NCI-H187 (cell line): ENCODE results near the gene TAS1R1.

Experiments
- DNase-seq, 2 experiments: peaks; one replicate each; lab custom pipeline; 2025; lab: John Stamatoyannopoulos, UW

TAS1R1 gene

DNA sequence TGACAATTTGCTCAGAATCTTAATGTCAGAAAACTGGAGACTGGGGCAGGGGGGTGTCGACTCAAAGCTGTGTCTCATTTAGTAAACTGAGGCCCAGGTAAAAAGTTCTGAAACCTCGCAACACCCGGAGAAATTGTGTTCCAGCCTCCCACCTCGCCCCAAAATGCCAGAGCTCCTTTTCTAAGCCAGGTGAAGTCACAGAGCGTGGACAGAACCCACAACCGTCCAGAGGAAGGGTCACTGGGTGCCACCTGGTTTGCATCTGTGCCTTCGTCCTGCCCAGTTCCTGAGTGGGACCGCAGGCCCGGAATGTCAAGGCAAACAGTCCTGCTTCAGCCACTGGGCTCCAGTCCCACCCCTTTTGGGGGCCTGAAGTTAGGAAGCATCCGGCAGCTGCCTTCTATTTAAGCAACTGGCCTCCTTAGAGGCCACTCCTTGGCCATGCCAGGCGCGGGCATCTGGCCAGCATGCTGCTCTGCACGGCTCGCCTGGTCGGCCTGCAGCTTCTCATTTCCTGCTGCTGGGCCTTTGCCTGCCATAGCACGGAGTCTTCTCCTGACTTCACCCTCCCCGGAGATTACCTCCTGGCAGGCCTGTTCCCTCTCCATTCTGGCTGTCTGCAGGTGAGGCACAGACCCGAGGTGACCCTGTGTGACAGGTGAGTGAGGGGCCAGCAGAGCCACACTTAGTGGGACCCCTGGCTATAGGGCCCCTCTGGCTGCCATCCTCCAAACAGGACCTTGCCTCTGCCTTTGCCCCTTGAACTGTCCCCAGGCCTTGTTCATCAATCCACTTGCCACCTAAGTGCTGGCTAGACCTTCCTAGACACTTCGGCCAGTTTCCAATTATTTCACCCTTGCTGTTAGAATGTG, at the start of gene TAS1R1:
Gene TAS1R1 (plus strand): TSS at position 401 of the 872 bp plus-strand sequence. CDS start 67 bp downstream, at position 468.
- no peak for DNase-seq

DNA sequence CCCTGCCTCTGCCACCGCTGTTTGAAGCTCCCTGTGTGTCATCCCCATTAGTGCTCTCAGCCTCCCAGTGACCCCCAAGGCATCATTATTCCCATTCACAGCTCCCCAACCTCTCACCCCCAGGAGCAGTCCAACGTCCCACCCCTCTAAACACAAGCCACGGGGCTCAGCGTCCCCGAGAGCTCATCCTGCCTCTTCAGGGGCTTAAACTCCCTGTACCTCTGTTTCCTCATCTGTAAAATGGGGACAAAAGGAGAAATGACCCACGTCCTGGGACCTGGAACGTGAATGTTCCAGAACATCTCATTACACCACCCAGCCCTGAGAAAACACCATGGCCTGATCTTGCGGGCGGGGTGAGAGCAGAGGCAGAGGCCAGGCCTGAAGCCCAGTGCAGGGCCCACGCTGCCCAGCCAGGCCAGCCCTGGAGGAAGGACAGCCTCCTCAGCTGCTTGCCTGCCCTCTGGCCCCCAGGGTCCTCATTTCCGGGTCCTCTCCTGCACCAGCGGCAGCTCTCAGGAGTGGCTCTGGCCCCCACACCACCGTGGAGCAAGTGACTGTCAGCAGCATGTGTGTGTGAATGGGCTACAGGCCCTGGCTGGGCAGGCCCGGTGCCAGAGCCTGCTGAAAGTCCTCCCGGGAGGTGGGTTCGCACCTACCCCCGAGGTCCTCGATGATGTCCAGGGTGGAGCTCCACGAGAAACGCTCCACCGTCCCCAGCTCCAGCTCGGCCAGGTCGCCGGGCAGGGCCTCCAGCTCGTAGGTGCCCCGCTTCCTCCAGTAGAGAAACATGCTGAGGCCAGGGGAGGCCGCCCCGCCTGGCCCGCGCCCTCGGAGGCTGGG, 49.5 kb upstream of the TAS1R1 start:
- DNase-seq, result no peak

DNA sequence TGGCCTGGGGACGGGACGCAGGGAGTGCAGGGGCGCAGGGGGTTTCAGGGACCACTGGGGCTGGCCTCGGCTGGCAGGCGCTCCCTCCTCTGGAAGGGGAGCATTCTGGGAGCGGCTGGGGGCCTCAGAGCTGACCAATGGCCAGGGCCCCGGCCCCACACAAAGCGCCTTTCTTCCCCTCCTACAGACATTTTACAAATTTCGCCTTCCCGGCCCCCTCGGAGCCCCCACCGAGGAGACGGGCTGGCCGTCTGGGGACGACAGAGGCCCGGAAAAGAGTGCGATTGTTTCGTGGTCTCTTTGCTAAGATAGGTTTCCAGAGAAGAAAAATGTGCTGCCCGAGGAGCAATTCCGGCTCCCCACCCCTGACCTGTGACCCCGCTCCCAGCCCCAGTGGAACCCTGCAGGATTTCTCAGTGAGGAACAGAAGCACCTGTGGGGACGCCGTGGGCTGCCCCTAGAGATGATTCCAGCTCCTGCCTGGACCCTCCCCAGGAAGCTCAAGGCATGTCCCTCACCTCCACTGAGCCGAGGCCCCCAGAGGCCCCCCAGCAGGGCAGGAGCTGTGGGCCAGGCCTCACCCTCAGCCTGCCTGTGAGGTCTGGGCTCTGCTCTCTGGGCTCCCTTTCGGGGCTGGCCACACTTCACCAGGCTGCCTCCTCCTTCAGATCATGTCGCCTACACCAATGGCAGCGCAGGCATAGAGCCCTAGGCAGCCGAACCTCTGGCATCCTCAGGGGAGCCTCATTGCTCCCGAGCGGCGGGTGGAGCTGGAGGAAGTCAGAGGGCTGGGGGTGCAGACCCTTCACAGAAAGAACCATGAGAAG, 48.7 kb upstream of the TAS1R1 start:
- no peak for DNase-seq

DNA sequence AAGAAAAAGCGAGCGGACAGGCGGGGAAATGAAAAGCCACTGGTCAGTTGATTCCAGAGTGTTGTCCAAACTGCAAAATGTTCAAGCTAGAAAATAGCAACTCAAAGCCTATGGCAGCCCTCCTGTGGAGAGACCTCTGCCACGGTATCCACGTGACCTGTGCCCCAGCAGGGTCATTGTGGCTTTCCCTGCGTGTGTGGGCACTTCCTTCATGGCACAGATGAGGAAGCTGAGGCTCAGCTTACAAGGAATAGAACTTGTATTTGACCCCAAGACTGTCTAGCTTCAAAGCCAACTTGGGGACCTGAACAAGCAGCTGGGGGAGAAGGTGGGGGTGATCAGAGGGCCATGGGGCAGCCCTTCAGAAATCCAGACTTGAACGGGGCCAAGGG, 48.1 kb upstream of the TAS1R1 start:
- DNase-seq, result no peak

DNA sequence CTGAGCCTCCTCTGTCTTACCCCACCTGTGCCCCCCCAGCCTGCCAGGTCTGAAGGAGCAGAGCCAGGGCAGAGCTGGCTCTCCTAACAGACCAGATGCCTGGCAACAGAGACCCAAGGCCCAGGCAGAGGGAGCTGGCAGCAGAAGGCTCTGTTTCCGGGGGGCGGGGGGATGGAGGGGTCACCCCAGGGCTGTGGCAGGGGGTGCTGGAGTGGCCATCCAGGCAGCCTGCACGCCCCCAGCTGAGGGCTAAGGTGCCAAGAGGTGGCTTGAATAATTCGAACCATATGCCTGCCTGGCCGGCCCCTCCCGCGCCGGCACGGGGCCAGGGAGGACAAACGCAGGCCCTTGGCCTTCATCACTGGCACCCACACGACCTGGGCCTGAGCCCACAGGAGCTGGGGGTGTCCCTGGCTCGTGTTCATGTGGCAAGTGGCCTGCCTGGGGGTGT, 47.6 kb upstream of the TAS1R1 start:
- no peak for DNase-seq

DNA sequence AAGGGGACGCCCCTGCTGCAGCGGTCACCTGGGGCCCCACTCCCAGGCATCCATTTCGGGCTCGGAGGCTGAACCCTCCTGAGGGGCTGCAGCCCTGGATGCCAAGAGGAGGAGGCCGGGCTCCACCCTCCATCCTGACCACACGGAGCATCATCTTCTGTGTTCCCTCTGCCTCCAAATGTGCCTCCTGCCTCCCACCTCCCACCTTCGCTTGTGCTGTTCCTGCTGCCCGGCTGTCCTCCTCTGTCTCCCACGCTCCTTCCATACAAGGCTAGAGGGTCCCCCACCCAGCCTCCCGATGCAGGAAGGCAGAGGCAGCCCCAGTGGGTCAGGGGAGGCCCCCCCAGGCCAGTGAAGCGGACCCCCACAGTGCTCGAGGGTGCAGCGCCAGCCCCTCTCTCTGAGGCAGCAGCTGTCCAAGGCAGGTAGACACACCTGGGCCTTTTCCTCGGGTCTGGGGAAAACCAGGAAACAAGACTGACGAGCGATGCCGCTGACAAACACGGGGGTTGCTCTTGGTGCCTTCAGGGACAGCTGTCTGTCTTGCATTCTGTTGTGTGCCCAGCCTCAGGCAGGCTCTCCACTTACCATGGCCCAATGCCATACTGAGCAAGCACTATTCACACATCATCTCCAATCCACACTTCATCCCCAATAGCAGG, 46.8 kb upstream of the TAS1R1 start:
- no peak for DNase-seq

DNA sequence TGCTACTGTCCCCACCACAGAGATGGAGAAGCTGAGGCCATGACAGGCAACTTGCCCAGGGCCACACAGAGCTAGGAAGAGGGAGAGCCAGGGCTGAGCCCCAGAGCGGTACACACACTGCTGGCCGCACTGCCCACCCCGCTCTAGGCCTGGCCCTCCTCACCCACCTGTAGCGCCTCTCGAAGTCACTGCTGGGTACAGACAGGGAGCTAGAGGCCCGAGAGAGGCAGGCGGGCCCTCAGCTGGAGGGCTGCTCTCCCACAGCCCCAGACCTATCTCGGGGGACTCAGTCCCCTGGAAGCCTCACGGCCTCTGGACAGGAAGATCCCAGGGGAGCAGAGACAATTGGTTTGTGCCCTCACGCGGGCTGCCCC, 46.3 kb upstream of the TAS1R1 start:
- DNase-seq, result no peak

DNA sequence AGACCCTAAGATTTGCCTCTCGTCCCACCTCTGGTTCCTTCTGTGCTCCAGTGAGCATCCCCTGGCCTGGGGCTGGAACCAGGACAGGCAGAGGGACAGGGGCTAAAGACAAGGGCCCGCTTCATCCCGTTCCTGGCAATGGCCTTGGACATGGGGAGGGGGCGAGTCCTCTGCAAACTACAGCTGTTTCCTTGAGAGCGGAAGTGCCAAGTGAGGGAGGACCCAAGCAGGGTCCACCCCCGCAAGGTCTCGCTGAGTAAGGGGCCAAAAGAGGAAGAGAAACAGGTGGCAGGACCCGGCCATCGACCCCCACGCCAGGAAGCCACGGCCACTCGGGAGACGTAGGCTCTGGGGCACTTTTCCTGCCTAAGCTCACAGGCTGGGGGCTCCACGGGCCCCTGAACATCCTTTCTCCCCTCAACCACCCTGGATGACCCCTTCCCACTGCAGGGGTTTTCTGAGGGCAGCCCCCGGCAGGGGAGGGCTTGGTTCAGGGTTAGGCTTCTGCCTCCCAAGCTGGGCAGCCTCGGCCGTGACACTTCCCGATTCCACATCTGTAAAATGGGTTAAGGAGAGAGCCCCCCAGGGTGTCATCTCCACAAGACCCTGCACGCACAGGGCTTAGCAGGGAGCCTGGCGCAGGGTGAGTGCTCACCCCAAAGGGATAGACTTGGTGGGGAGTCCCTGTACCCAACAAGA, 45.7 kb upstream of the TAS1R1 start:
- no peak for DNase-seq

DNA sequence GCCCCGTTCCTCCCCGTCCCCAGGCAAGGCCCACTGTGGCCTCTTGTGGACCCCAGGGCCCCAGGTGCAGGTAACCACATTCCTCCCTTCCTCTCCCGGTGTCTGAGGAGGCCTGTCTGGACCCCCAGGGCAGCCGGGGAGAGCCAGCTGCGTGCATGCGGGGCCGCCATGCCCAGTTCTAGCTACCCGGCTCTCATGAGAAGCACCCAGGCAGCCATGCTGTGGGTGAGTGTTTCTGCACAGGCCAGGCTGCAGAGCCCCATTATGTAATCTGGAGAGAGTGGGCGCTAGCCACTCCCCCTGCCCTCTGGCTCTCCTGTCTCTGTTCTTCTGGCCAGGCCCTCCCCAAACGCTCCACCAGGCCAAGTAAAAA, 45.2 kb upstream of the TAS1R1 start:
- no peak for DNase-seq

DNA sequence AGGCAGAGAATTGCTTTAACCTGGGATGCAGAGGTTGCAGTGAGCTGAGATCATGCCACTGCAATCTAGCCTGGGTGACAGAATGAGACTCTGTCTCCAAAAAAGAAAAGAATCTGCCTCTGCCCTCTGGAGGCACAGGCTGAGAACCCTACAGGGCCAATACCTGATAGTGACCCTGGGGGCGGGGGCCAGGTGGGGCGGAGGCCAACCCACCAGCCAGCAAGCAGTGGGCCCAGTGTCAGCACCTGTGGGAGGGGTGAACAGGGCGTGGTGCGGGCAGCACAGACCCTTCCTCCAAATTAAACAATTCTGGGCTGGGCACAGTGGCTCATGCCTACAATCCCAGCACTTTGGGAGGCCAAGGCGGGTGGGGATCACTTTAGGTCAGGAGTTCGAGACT, 44.6 kb upstream of the TAS1R1 start:
- no peak for DNase-seq

DNA sequence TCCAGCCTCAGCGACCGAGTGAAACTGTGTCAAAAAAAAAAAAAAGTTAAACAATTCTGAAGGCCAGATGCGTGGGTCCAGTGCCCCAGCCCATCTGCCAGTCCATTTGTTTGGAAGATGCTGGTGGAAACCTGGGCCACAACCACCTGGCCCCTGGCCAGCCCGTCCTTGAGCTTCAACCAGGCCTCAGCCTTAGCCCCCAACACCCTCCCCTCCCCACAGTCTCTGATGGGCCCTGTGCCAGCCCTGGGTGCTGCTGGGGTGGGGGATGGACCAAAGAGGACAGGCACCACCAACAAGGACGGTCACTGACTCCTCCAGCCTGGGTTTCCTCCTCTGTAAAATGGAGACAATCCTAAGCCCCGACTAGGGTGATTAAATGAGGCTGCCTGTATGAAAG, 44.1 kb upstream of the TAS1R1 start:
- no peak for DNase-seq

DNA sequence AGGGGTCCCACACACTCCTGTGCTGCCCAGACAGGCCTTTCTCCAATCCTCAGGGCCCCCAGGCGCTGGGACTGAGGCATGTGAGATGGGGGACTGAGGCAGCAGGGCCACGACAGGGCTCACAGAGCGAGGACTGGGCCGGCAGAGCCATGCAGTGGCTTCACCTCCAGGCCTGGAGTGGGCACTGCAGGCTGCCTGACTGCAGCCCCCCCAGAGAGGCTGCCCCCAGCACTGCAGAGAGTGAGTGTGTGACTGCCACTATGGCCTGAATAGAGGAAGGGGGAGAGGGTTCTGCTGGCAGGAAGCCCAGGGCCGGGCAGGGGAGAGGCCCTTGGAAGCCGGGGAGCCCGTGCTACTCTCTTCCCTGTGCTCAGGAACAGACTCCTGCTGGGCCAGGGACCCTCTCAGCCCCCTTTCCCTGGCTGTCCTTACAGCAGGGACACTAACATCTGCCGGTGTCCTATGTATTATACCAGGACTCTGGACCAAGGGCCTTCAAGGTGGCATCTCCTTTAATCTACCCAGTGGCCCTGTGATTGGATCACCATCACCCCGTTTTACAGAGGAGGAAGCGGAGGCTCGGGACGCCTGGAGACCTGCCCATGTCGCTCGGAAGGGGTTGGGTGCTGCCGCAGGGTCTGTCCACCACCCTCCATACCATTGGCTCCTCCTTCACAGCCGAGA, 43.4 kb upstream of the TAS1R1 start:
- no peak for DNase-seq

DNA sequence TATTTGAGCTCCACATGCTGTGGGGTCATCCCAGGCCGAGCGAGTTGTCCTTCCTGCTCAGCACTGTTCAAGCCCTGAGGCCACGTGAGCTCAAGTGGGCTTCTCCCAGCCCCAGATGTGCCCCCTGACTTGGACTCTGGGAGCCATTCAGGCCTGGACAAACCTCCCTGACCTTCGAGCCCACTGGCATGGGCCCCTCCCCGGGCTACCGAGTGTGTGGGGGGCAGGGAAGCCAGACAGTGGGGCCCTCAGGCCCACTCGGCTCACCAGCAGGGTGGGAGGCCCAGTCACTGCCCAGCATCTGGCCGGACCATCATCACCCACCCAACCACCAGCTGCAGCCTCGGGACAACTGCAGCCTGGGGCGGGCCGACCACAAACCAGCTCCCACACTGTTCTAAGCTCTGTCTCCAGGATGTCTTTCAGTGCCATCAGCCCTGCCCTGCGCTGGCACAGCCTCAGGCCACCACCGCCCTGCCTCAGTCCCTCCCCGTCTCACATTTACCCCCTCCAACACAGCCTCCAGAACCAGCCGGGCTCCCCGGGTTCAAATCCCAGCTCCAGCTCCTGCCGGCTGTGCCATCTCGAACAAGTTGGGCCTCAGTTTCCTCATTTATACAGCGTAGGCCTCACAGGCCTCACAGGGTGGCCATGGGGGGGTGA, 42.7 kb upstream of the TAS1R1 start:
- no peak for DNase-seq

DNA sequence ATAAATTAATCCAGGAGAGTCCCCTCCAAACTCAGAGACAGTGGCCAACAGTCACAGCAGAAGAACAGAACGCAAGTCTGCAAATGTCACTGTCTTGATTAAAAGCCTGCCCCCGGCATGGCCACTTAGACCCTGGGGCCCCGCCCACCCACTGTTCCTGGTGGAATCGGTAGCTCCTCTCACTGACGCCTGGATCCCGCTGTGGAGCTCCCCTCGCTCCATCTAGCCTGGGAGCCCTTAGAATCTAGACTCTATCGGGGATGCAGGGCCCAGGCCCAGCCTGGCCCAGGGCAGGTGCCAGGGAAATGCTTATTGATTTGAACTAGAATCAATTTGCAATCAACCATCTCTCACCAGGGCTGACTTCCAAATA, 42.2 kb upstream of the TAS1R1 start:
- DNase-seq, result no peak

DNA sequence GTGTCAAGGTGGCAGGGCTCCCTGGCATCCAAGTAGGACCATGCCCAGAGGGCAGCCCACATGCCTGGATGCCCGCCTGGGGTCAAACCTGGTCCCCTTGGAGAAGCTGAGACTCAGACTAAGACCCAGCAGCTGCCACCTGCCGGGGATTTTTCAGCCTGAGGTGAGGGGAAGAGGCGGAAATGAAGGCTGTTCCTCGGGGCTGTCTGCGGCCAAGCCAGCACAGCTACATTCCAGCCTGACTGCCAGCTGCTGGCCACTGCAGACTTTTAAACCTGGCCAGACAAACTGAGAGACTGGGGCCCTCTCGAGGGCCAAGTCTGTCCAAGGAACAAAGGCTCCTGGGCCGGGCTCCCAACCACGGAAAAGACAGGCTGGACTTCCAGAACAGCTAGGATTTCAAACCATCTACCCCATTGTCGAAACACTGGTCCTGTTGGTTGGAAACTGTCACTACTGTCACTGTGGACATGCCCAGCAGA, 41.7 kb upstream of the TAS1R1 start:
- no peak for DNase-seq

DNA sequence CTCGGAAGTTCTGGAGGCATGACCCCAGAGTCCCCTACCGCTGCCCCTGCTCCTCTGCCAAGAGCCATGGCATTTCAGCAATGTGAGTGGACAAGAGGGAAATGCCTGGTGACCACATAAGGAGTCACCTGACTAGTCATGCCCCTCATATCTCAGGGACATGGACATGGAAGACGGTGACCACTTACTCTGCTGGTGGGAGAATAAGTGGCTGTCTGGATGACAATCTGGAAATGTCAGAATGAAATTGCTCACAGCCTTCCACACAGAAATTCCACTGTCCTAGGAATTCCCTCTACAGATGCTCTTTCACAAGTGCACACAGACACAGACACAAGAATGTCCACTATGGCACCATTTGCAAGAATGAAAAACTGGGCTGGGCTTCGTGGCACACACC, 39.3 kb upstream of the TAS1R1 start:
- DNase-seq, result no peak

DNA sequence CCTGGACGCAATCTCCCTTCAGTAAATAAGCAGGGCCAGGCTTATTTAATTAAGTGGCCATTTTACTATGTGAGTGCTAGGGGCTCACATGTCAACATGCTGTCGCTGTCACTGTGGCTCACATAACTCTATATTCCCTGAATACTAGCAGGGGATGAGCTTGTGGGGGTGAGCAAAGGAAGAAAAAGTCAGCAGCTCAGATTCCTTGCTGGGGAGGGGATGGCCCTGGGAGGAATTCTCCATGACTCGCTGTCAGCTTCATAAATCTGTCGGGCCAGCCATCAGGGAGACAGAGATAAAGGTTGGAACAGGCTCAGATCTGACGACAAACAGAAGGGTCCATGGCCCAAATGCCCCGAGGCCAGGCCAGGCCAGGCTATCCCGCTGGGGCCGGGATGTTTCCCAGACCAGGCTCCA, 37.7 kb upstream of the TAS1R1 start:
- no peak for DNase-seq

DNA sequence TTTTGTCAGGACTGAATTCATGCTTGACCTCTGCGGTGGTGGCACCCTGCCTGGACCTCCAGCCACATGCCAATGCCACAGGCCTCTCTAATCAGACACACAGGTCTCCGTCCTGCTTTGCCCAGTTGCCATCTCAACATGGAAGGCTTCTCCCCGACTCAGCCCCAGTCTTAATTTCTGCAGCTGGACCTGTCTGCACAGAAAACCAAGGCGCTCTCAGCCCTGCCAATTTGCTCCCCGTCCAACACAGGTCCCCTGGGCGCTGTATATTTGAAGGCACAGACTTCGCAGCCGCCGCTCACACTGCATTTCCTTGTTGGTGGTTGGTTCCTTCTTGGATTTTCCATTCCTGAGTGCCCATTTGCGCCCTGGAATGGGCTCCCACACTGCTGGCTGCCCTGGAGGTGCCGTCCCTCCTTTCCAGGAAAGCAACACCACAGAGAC, 35.6 kb upstream of the TAS1R1 start:
- peak; percentile 33 to 56 for DNase-seq

DNA sequence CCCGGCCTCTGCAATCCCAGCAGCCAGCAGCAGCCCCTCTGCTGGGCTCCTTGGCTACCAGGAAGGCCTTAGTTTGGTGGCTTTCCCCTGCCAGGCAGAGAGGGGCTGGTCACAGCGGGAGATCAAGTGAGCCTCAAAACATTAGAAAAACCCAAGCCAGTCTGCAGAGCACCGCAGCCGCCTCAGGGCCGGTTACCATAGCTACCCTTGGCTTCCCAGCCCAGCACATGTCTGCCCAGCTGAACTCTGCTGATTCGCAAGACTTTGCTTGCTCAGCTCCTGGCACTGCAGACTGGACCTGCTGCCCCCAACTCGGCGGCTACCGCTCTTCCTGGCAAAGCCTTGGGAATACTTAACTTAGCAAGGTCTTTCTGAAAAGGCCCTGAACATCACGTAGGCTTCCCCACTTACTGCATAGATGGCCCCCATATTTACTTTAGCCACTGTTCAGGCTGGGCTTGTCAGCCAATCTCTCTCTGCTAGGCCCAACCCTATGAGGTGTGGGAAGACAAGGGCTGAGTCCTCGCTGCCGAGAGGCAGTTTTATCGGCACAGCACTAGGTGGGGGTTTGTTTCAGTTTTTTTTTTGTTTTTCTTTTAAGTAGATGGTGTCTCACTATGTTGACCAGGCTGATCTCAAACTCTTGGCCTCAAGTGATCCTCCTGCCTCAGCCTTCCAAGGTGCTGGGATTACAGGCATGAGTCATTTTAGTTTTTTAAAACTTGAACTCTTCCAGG, 35.0 kb upstream of the TAS1R1 start:
- peak; percentile 56 to 70 for DNase-seq
